ENCODE results near the gene RASSF4.

RASSF4 gene

DNA sequence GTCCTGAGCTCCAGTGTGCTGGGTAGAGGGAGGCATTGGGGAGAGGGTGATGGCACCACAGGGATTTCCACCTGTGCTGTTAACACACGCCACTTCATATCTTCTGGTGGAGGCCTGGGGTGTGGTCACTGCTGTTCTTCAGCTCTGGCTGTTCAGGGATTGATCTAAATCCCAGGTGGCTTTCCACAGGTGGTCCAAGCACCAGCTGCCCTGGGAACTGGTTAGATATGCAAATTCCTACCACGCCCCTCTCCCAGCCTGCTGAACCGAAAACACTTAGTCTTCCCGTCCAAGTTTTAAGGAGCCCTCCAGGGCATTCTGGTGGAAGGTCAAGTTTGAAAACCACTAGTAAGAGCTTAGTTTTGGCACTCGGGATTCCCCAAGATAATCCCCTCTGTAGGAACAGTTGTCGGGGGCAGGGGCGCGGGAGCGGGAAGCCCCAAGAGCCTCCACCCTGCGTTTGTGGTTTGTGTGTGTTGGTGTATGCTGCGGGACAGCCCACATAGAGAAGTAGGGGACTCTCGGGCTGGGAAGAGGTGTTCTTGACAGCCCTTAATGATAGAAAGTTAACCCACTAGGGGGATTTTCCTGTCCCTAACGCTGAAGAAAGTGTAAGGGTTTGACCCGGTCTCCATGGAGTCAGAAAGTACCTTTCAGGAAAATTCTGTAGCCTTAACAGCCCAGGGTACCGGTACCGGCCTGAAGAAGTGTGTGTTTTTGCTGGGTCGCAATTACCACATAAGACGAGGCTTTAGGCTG lies 13.9 kb downstream of the RASSF4 start:
- in situ Hi-C loops (cut with MboI; ENCODE audit: low sequenced_read_pairs) = loop anchor here (25.0 kb wide), 1 partner anchor 1561 kb away; the partner anchor contains the start of gene HNRNPF

DNA sequence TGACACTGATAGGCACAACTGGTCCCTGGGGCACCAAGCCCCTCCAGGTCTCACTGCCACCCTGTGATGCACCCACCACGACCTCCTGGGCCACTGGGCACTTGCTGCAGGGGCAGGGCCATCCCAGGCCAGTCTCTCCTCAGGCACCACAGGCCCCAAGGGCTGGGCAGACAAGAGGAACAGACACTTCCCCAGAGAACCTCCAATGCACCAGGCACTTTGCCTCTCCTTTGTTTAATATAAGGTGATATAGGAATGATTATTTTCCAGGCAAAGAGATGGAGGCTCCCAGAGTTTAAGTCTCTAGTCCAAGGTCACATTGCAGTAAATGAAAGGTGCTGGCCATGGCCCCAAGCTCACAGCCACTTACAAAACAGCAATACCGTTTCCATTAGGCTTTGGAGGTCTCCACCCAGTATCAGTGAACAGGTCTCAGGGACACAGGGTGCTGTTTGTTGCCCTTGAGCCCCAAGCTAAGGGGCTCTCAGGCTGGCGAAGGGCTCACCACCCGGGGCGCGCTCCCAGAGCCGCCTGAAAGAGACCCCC lies 14.6 kb downstream of the RASSF4 start:
- in situ Hi-C loops (cut with MboI; ENCODE audit: low sequenced_read_pairs) = loop anchor here (25.0 kb wide), 1 partner anchor 1562 kb away; the partner anchor contains the start of gene HNRNPF

GRCh38 chr10:44974628-44975430 lies 15.2 kb downstream of the RASSF4 start:
- in situ Hi-C loops (cut with MboI; ENCODE audit: low sequenced_read_pairs) = loop anchor here (25.0 kb wide), 1 partner anchor 1563 kb away; the partner anchor contains the start of gene HNRNPF

GRCh38 chr10:44975431-44976331 lies 16.1 kb downstream of the RASSF4 start:
- in situ Hi-C loops (cut with MboI; ENCODE audit: low sequenced_read_pairs) = no loop called here

DNA sequence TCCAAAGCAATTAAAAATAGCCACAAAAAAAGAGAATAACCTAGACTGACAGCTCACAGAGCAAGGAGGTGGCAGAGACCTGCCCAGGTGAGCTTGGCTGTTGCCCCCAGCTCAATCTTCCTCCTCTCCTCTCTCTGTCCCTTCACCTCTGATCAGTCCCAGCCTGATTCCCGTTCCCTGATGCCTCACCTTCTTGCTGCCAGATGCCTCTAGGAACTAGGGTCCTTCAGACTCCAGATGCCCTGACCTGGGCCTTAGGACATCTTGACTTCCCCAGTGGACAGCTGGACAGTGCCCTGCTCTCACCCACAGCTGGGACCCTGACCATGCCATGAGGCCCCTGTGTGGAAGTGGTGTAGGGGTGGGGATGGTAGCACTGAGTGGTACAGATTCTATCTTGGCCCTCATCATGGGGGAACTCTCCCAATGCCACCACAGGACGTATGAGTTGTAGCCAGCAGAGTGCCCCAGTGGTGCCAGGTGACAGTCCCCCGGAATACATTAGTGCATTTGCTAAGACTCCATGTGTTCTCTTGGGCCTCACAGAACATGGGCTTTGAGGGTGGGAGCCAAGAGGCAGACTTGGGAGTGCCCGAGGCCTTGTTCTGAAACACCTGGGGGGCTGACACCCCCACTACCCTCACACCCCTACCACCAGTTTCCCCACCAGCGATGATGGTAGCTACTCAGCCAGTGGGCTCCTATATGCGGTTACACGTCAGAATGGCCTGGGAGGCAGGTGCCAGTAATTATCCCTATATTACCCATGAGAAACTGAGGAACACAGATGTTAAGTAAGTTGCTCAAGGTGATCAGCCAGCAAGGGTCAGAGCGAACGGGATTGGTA lies 17.0 kb downstream of the RASSF4 start:
- in situ Hi-C loops (cut with MboI; ENCODE audit: low sequenced_read_pairs) = no loop called here

- in situ Hi-C loops (cut with MboI; ENCODE audit: low sequenced_read_pairs) = no loop called here
Measured at GRCh38 chr10:44977287-44978212, 17.9 kb downstream of the RASSF4 start.

- in situ Hi-C loops (cut with MboI; ENCODE audit: low sequenced_read_pairs) = no loop called here
Measured at GRCh38 chr10:44978213-44978569, 18.6 kb downstream of the RASSF4 start.

GRCh38 chr10:44978570-44979280 lies 19.1 kb downstream of the RASSF4 start, which contains the start of gene DEPP1:
DEPP1 (minus strand) TSS chr10:44978809; CDS start chr10:44978030, 779 bp downstream.
- in situ Hi-C loops (cut with MboI; ENCODE audit: low sequenced_read_pairs) = no loop called here

- in situ Hi-C loops (cut with MboI; ENCODE audit: low sequenced_read_pairs) = no loop called here
Measured at GRCh38 chr10:44979281-44980191, 19.9 kb downstream of the RASSF4 start.

DNA sequence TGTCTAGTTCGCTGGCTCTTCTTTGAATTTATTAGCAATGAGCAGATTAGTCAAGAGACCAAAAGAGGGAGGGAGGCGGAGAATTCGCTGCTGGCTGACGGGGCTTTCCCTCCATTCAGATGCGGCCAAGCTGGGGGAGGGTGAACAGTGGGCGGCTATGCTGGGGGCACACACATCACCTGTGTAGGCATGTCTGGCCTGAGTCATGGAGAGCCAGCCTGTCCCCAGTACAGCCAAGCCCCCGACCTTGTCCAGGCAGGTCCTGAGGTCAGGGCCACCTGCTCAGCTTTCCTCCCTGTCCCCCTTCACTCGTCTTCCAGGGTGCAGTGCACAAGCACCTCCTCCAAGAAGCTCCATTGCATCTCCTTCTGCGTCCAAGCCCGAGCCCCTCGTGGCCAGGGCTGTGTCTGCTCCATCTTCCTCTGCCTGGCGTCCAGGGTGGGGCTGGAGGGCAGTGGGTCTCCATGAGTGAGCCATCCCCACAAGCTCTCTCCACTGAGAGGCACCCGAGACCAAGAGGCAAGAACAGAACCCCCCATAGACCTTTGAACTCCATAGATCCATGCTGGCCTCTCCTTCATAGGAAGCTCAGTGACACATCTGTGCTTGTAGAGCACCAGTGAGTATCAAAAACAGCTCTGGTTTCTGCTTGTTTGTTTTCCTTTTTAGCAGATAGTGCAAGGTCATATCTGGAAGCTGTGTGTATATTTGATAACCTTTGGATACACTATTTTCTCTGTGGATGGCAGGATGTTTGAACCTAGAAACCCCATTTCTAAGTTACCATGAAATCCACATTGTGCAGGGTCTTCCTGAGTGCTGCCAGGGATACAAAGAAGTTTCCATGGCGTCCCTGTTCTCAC lies 20.9 kb downstream of the RASSF4 start:
- in situ Hi-C loops (cut with MboI; ENCODE audit: low sequenced_read_pairs) = no loop called here

GRCh38 chr10:44981172-44982113 lies 21.8 kb downstream of the RASSF4 start:
- in situ Hi-C loops (cut with MboI; ENCODE audit: low sequenced_read_pairs) = no loop called here

DNA sequence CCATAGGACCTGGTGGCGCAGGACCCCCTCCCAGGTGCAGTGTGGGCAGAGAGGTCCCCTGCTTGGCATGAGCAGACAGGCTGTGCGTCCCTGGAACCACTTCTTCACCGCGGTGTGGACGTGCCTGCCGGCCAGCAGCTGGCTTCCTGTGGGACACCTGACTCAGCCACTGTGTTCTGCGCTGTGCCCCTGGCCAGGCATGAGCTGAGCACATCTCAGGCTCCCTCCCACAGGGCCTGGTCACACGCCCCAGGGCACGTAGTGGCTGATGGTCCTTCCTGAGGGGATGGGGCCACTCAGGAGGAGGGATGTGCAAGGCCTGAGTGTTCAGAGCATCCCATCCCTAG lies 22.5 kb downstream of the RASSF4 start:
- in situ Hi-C loops (cut with MboI; ENCODE audit: low sequenced_read_pairs) = no loop called here

GRCh38 chr10:44982496-44982895 lies 22.9 kb downstream of the RASSF4 start:
- in situ Hi-C loops (cut with MboI; ENCODE audit: low sequenced_read_pairs) = no loop called here

DNA sequence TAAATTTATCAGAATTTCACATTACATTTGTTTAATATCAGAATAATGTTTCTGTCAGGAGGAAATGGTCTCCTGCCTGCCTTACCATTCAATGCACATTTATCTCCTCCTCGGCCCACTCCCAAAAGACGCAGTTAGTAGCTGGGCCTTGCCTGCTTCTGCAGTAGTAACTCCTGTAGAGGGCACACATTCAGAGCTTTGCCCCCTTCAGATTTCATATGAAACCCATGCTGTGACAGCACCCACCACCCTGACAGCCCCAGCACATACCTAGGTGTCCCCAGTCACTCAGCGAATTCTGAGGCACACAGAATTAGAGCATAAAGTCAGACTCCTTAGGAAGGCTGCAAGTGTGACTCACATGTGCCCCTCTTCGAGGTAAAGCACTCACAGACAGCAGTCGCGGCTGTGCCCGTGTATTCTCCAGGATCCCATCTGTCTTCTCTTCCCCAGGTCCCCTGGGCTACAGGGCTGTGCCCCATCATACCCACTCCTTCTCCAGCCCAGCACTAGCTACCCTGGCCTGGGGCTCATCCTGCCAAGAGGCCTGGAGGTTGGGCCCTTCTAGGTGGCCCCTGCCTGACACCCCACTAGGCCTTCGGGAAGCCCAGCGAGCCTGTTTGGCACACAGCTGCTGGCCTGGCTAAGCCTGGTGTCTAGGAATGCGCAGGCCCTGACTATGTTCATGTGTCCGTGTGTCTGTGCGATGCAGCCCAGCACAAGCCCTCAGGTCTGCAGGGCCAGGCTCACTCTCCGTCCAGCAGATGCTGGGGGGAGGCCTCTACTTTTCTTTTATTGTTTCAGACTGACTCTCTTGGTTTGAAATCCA lies 23.7 kb downstream of the RASSF4 start:
- in situ Hi-C loops (cut with MboI; ENCODE audit: low sequenced_read_pairs) = no loop called here

Measured in HL-60/S4 treated with retinoic acid at 250 ng/mL for 4 days and 3 days (cell line).